Activated T-cell treated with anti-CD3 and anti-CD28 coated beads for 1 hour (primary cell): ENCODE measurements around the gene GSC.
"Not testable (repeated sequence)": the region's sequence is repeated elsewhere in the genome, so short reads cannot be mapped to it uniquely, and the experiment has no call there.

ENCODE experiments used
- DNase-seq: peaks from one replicate; pipeline ENCODE4 v3.0.0-alpha.2; 2020; ENCODE audit warnings: low read depth

Gene GSC

GRCh38 chr14:94769391-94770250 is at the start of gene GSC:
TSS of gene GSC (minus strand) at chr14:94770113. CDS start at chr14:94770015, 98 bp downstream.
- no peak for DNase-seq

- no peak for DNase-seq
Observed at GRCh38 chr14:94819531-94819930, 49.6 kb upstream of the GSC start.

GRCh38 chr14:94816113-94816512 is 46.2 kb upstream of the GSC start:
- DNase-seq, result no peak

GRCh38 chr14:94805680-94806288 is 35.9 kb upstream of the GSC start:
- no peak for DNase-seq

- no peak for DNase-seq
Observed at GRCh38 chr14:94801225-94801624, 31.3 kb upstream of the GSC start.

GRCh38 chr14:94800764-94801163 is 30.9 kb upstream of the GSC start:
- not testable (repeated sequence) for DNase-seq

- no peak for DNase-seq
Observed at GRCh38 chr14:94797887-94798286, 28.0 kb upstream of the GSC start.

- no peak for DNase-seq
Observed at GRCh38 chr14:94796278-94796677, 26.4 kb upstream of the GSC start.

- DNase-seq, result no peak
Observed at GRCh38 chr14:94795372-94795771, 25.5 kb upstream of the GSC start.

GRCh38 chr14:94793901-94794300 is 24.0 kb upstream of the GSC start:
- no peak for DNase-seq

GRCh38 chr14:94787655-94788054 is 17.7 kb upstream of the GSC start:
- no peak for DNase-seq

- no peak for DNase-seq
Observed at GRCh38 chr14:94787092-94787491, 17.2 kb upstream of the GSC start.

GRCh38 chr14:94780536-94781399 is 10.9 kb upstream of the GSC start:
- DNase-seq, result no peak

- DNase-seq, result no peak
Observed at GRCh38 chr14:94779713-94780112, 9.8 kb upstream of the GSC start.

- no peak for DNase-seq
Observed at GRCh38 chr14:94775871-94776210, 5.9 kb upstream of the GSC start.

- no peak for DNase-seq
Observed at GRCh38 chr14:94775091-94775870, 5.4 kb upstream of the GSC start.

GRCh38 chr14:94774344-94775090 is 4.6 kb upstream of the GSC start:
- DNase-seq, result no peak

GRCh38 chr14:94773655-94774343 is 3.9 kb upstream of the GSC start:
- DNase-seq, result no peak

GRCh38 chr14:94773061-94773648 is 3.2 kb upstream of the GSC start:
- DNase-seq, result no peak

GRCh38 chr14:94772548-94772947 is 2.6 kb upstream of the GSC start:
- no peak for DNase-seq
